ENCODE measurements around the gene EXD2. TPM values are rescaled to one million over a fixed set of nuclear protein-coding genes. Genes with fewer than 3 reads are reported as not detected.

EXD2 gene
- total and polyA plus RNA-seq, 10 of the 15 experiments (the other 5 are each of a cell fraction or from before 2014, with no cell fraction given), result 1.0 to 12.4 (median 4.6) TPM

DNA sequence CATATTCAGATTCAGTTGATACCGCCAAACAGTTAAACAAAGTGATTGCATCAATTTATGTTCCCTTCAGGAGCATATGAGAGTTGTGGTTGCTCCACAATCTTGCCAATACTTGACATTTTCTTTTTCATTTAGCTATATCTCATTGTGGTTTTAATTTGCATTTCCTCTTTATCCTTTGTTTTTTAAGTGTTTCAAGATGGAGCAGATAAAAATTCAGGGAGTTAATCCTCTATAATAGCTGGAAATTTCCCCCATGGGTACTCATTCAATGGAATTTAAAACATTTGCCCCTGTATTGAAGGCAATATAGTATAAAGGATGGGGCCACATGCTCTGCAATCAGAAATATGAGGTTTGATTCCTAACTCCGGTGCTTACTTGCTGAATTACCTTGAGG, 1.1 kb upstream of the EXD2 start:
- ChIA-PET CTCF (interaction anchor here (1.0 to 2.6 kb wide), 2 partner anchors 9 to 60 kb away, joined by 3 to 15 read pairs; no protein-coding TSS in a partner anchor), POLR2A (no interaction called here), SMC1A (ENCODE audit: uncharacterized antibody, unreplicated experiment) (interaction anchor here (0.6 kb wide), 1 partner anchor 256 kb away, joined by 4 read pairs; no protein-coding TSS in a partner anchor), RAD21 (ENCODE audit: unreplicated experiment) (interaction anchor here (0.6 to 1.2 kb wide), 2 partner anchors 27 to 44 kb away, joined by 3 read pairs; no protein-coding TSS in a partner anchor)
- Histone ChIP-seq H2AFZ (ENCODE audit: control insufficient read depth, low read depth, low read length) (no peak overlapping the region), H3K27ac (ENCODE audit: control insufficient read depth, insufficient read depth) (no peak overlapping the region), H3K36me3 (ENCODE audit: control insufficient read depth in 2 of 2, insufficient read depth in 2 of 2, low read length in 1 of 2) (no peaks in the 10 kb centered on the region), H3K27me3 (replicated peaks in 1 of 2; ENCODE audit: control insufficient read depth in 2 of 2, insufficient read depth in 2 of 2, low read length in 1 of 2) (no peaks in the 10 kb centered on the region), H3K4me2 (ENCODE audit: control insufficient read depth, insufficient read depth) (no peak overlapping the region), H3K4me3 (no peak overlapping the region), H3K9ac (ENCODE audit: control insufficient read depth, insufficient read depth, low read length) (no peak overlapping the region), H3K79me2 (ENCODE audit: control insufficient read depth, insufficient read depth, low read length) (no peaks in the 10 kb centered on the region), H3K4me1 (ENCODE audit: control insufficient read depth, insufficient read depth, low read length) (no peaks in the 10 kb centered on the region), H4K20me1 (ENCODE audit: control insufficient read depth, insufficient read depth) (no peaks in the 10 kb centered on the region), H3K9me3 (replicated peaks; ENCODE audit: control insufficient read depth, insufficient read depth, low read length) (no peaks in the 10 kb centered on the region)
- intact Hi-C loops (cut with micrococcal nuclease; ENCODE audit: unreplicated experiment) (loop anchor here (5.0 kb wide), 1 partner anchor 38 kb away; the partner anchor contains the start of gene DCAF5), in situ Hi-C loops (cut with MboI) (no loop called here)
- BruUV-seq (replicated peaks), result no TSS peak
- DNase-seq (ENCODE audit: low read depth, low spot score) (no peak), ATAC-seq (no peak), FAIRE-seq (no peak)
- 97% methylated on average over 2 of the region's 2 CpGs for WGBS (ENCODE audit: insufficient coverage, insufficient replicate concordance, low lambda C conversion rate, missing lambda C conversion rate)
- TF ChIP-seq NFYB (IDR thresholded peaks at IDR 0.05; ENCODE audit: insufficient read depth, low read depth, low read length), result no peak
- TF ChIP-seq MYC (IDR thresholded peaks at IDR 0.05; ENCODE audit: insufficient read depth, insufficient read length, insufficient replicate concordance, low read length, severe bottlenecking), result no peak
- TF ChIP-seq, protein P1, sequence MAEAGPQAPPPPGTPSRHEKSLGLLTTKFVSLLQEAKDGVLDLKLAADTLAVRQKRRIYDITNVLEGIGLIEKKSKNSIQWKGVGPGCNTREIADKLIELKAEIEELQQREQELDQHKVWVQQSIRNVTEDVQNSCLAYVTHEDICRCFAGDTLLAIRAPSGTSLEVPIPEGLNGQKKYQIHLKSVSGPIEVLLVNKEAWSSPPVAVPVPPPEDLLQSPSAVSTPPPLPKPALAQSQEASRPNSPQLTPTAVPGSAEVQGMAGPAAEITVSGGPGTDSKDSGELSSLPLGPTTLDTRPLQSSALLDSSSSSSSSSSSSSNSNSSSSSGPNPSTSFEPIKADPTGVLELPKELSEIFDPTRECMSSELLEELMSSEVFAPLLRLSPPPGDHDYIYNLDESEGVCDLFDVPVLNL (IDR thresholded peaks at IDR 0.05; ENCODE audit: low read depth, low read length), result no peak
- no peak for TF ChIP-seq IKZF1 (conservative IDR thresholded peaks at IDR 0.05)
- no peak for TF ChIP-seq CHD4 (IDR thresholded peaks at IDR 0.05)
- TF ChIP-seq FOXM1 (IDR thresholded peaks at IDR 0.05; ENCODE audit: low read depth, low read length), result no peak
- TF ChIP-seq, protein P2, sequence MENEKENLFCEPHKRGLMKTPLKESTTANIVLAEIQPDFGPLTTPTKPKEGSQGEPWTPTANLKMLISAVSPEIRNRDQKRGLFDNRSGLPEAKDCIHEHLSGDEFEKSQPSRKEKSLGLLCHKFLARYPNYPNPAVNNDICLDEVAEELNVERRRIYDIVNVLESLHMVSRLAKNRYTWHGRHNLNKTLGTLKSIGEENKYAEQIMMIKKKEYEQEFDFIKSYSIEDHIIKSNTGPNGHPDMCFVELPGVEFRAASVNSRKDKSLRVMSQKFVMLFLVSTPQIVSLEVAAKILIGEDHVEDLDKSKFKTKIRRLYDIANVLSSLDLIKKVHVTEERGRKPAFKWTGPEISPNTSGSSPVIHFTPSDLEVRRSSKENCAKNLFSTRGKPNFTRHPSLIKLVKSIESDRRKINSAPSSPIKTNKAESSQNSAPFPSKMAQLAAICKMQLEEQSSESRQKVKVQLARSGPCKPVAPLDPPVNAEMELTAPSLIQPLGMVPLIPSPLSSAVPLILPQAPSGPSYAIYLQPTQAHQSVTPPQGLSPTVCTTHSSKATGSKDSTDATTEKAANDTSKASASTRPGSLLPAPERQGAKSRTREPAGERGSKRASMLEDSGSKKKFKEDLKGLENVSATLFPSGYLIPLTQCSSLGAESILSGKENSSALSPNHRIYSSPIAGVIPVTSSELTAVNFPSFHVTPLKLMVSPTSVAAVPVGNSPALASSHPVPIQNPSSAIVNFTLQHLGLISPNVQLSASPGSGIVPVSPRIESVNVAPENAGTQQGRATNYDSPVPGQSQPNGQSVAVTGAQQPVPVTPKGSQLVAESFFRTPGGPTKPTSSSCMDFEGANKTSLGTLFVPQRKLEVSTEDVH (IDR thresholded peaks at IDR 0.05; ENCODE audit: low read depth, partially characterized antibody), result no peak
- no peak for TF ChIP-seq IKZF2 (IDR thresholded peaks at IDR 0.05)
- TF ChIP-seq JUND (IDR thresholded peaks at IDR 0.05; ENCODE audit: low read depth, low read length), result no peak
- TF ChIP-seq, protein P3, sequence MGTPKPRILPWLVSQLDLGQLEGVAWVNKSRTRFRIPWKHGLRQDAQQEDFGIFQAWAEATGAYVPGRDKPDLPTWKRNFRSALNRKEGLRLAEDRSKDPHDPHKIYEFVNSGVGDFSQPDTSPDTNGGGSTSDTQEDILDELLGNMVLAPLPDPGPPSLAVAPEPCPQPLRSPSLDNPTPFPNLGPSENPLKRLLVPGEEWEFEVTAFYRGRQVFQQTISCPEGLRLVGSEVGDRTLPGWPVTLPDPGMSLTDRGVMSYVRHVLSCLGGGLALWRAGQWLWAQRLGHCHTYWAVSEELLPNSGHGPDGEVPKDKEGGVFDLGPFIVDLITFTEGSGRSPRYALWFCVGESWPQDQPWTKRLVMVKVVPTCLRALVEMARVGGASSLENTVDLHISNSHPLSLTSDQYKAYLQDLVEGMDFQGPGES (IDR thresholded peaks at IDR 0.05), result no peak
